Transverse colon (tissue), 4 donors: ENCODE results near the gene PRSS50. TPM values are rescaled to one million over a fixed set of nuclear protein-coding genes. Genes with fewer than 3 reads are reported as not detected.

Experiments used
- DNase-seq: peaks from one replicate; pipeline ENCODE4 v3.0.0-alpha.2; 2019
- H3K27ac ChIP-seq, 4 donors: fragments of 200-600 bp; sonication (generic); 2 replicates each; pipeline ENCODE4 v1.5.1; 2016 to 2018; ENCODE audit warnings: inconsistent platforms in 4 of 4
- H3K27me3 ChIP-seq: fragments of 200-600 bp; sonication (generic); 2 replicates; pipeline ENCODE4 v1.5.1; 2017; ENCODE audit warnings: inconsistent platforms
- H3K36me3 ChIP-seq, 4 donors: fragments of 200-600 bp; sonication (generic); 2 replicates each; pipeline ENCODE4 v1.5.1; 2017 to 2019; ENCODE audit warnings: inconsistent platforms in 4 of 4
- H3K4me1 ChIP-seq, 4 donors: fragments of 200-600 bp; sonication (generic); 2 replicates each; pipeline ENCODE4 v1.5.1; 2017 to 2020; ENCODE audit warnings: inconsistent platforms in 4 of 4
- H3K4me3 ChIP-seq, 4 donors: fragments of 200-600 bp; sonication (generic); 1 replicate in 1 of 4; 2 replicates in 3 of 4; pipeline versions ENCODE4 v1.5.1 to v1.6.1; 2017 to 2019; ENCODE audit warnings: inconsistent platforms in 4 of 4
- H3K9me3 ChIP-seq, 2 donors: fragments of 200-600 bp; sonication (generic); 2 replicates each; pipeline ENCODE4 v1.5.1; 2017 to 2019; ENCODE audit warnings: inconsistent platforms in 2 of 2
- EP300 ChIP-seq: sonication (generic); formaldehyde crosslinking; IDR thresholded peaks from one replicate; pipeline ENCODE4 v1.6.1; 2017; ENCODE audit warnings: antibody characterized with exemption, low read depth
- POLR2A ChIP-seq: fragments of 450-650 bp; IDR thresholded peaks from one replicate; pipeline ENCODE4 v1.6.1; 2016; ENCODE audit warnings: antibody characterized with exemption, mild to moderate bottlenecking, moderate library complexity
- POLR2AphosphoS5 ChIP-seq, 3 donors: sonication (generic); formaldehyde crosslinking; IDR thresholded peaks; one replicate each; pipeline ENCODE4 v1.6.1; 2016; ENCODE audit warnings: antibody characterized with exemption in 3 of 3
- WGBS, 2 donors: methylation state at CpG; one replicate each; pipeline ENCODE4 v1.1.5; 2018; ENCODE audit warnings: low coverage in 1 of 2; 5-methylcytosine and 5-hydroxymethylcytosine counted together
- in situ Hi-C, 4 donors: fragments of 200-750 bp; cut with MboI; loops; one replicate each; pipeline versions ENCODE4 v1.15.0 to v1.15.1; 2017; ENCODE audit warnings: low sequenced_read_pairs in 3 of 4, low pct_ligation_motif_present in 1 of 4, low pct_unique_long_range_greater_than_20kb in 1 of 4
- intact Hi-C: fragments of 100-400 bp; cut with DNase I; formaldehyde crosslinking; loops from one replicate; pipeline ENCODE4 v1.15.1; 2023; ENCODE audit warnings: low total_unique reads
- total RNA-seq, 4 donors: library from RNA; depleted of rRNA; stranded (reverse); fragments of >200 nt; gene quantifications; one replicate each; pipeline ENCODE4 v1.1.0, GENCODE V29; 2016
- TF ChIP-seq, protein P1 (sequence below), 5 experiments: fragments of 200-600 bp in 3 of 5; fragments of 450-650 bp in 2 of 5; sonication (generic) in 3 of 5; IDR thresholded peaks; 1 replicate in 2 of 5; 2 replicates in 3 of 5; pipeline ENCODE4 v1.5.1; 2016 to 2017; ENCODE audit warnings: antibody characterized with exemption in 5 of 5, inconsistent platforms in 3 of 5, mild to moderate bottlenecking in 2 of 5, moderate library complexity in 1 of 5

Gene PRSS50
- total RNA-seq, 4 donors from 2014 or later, result 0.14 TPM; not detected in 3

DNA sequence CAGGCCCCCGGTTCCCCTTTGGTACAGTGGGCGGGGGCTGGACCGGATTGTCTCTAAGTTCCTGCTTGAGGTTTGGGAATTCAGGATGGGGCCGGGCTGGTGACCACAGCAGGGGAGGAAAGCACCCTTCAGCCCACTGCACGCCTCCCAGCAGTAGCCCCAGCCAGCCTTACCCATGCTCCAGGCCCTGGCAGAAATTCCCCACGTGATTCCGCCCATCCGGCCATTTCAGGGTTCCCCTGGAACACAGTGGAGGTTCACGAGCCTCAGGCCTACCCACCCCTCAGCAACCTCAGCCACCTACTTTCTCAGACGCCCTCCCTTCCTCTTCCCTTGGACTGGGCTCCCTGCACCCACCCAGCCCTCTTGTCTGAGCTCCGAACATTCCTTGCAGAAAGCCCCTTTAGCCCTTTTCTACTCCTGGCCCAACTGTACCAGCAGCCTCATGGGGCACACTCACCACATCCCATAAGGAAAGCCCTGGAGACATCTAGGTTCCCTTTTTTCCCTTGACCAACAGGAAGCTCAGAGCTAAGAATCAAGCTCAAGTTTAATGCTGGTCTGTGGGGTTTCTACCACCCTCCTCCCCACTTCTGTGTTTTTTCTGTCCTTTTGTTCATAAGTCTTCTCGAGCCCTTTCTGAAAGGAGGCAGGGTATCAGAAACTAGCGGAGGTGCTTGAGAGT lies 35.7 kb downstream of the PRSS50 start:
- Histone ChIP-seq H3K27ac (no peak overlapping the region), H3K4me1 (no peaks in the 10 kb centered on the region), H3K9me3 (no peaks in the 10 kb centered on the region), H3K36me3 (no peaks in the 10 kb centered on the region), H3K27me3 (no peaks in the 10 kb centered on the region), H3K4me3 (no peak overlapping the region)
- intact Hi-C loops (no loop called here), in situ Hi-C loops (no loop called here)
- 67 to 77% methylated on average over 2 to 13 of the region's 13 CpGs for WGBS, 2 donors
- no peak for DNase-seq
- TF ChIP-seq EP300 (no peak), POLR2A (no peak), POLR2AphosphoS5 (IDR thresholded peaks at IDR 0.05) (no peak)
- TF ChIP-seq, protein P1, sequence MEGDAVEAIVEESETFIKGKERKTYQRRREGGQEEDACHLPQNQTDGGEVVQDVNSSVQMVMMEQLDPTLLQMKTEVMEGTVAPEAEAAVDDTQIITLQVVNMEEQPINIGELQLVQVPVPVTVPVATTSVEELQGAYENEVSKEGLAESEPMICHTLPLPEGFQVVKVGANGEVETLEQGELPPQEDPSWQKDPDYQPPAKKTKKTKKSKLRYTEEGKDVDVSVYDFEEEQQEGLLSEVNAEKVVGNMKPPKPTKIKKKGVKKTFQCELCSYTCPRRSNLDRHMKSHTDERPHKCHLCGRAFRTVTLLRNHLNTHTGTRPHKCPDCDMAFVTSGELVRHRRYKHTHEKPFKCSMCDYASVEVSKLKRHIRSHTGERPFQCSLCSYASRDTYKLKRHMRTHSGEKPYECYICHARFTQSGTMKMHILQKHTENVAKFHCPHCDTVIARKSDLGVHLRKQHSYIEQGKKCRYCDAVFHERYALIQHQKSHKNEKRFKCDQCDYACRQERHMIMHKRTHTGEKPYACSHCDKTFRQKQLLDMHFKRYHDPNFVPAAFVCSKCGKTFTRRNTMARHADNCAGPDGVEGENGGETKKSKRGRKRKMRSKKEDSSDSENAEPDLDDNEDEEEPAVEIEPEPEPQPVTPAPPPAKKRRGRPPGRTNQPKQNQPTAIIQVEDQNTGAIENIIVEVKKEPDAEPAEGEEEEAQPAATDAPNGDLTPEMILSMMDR (IDR thresholded peaks at IDR 0.05), result no peak

DNA sequence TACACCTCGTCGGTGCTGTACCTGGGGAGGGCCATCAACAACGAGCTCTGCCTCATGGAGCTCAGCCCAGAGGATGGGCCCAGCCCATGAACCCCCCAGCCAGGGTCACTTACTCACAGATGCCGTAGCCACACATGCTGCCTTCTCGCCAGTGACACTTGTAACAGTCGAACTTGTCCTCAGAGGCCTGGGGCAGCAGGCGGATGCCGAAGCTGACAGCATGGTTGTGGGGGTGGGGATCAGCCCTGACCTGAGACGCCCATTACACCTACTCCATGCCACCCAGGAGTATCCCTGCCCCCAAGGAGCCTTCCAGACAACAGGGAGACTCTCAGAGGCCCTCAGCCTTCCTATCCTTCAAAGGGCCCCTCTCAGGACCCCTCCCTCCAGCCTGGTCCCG lies 36.3 kb downstream of the PRSS50 start:
- no peak overlapping the region for H3K4me3 ChIP-seq
- in situ Hi-C loops, result no loop called here
- no peaks in the 10 kb centered on the region for H3K27me3 ChIP-seq
- H3K36me3 ChIP-seq, result no peaks in the 10 kb centered on the region
- no peaks in the 10 kb centered on the region for H3K9me3 ChIP-seq
- intact Hi-C loops, result no loop called here
- 88% methylated on average over 10 of the region's 10 CpGs; no CpG with 5 or more reads in 1 of the 2 donors for WGBS, 2 donors
- H3K27ac ChIP-seq, result no peak overlapping the region
- TF ChIP-seq POLR2AphosphoS5 (IDR thresholded peaks at IDR 0.05), result no peak
- no peaks in the 10 kb centered on the region for H3K4me1 ChIP-seq
- DNase-seq, result no peak

DNA sequence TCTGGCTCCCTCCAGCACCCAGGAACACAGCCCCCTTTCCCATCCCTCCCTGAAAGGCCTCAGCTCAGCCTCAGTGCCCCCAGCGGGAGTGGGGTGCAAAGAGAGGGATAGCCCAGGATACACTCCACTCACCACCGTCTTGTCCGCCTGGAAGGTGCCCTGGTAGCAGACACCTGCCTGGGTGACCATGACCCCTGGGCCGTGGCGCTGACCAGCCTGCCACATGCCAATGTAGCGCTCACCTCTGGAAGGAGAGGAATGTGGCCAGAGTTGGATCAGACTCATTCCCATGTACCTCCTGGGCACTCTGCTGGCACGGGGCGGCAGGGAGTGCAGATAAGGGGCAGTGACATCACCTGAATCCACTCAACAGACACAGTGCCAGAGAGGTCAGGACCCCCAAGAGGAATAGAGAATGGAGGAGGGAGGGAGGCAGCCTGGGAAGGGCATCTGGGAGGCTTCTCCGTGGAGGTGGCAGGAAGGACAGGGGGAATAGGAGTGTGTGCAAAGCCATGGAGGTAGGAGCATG lies 37.3 kb downstream of the PRSS50 start:
- H3K4me3 ChIP-seq, result no peak overlapping the region
- WGBS, 2 donors, result 90% methylated on average over 9 of the region's 9 CpGs; no CpG with 5 or more reads in 1 of the 2 donors
- in situ Hi-C loops (no loop called here), intact Hi-C loops (no loop called here)
- no peaks in the 10 kb centered on the region for H3K27me3 ChIP-seq
- no peak overlapping the region for H3K27ac ChIP-seq
- no peak for TF ChIP-seq POLR2AphosphoS5 (IDR thresholded peaks at IDR 0.05)
- TF ChIP-seq, protein P1 (IDR thresholded peaks at IDR 0.05), result no peak
- no peak for TF ChIP-seq POLR2A
- no peak for TF ChIP-seq EP300
- DNase-seq, result no peak
- H3K36me3 ChIP-seq, result no peaks in the 10 kb centered on the region
- no peaks in the 10 kb centered on the region for H3K4me1 ChIP-seq
- H3K9me3 ChIP-seq, result no peaks in the 10 kb centered on the region

DNA sequence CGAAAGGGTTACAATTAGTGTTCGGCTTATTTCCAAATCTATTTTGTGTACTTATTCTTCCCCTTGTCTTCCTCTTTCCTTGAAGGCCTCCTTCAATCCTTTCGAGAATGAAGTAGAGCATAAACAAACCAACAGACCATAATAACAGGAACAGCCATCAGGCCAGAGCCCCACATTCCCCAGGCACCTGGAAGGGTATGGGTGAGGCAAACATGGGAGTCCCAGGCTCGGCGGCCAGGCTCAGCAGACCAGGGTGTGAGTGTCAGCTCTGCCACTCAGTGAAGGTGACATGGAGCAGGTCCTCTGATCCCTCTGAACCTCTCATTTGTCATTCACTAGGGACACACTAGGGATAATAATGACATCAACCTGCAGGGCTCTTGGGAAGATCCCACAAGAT lies 38.0 kb downstream of the PRSS50 start:
- DNase-seq, result no peak
- no peak overlapping the region for H3K4me3 ChIP-seq
- in situ Hi-C loops (no loop called here), intact Hi-C loops (no loop called here)
- H3K36me3 ChIP-seq, result no peaks in the 10 kb centered on the region
- no peaks in the 10 kb centered on the region for H3K4me1 ChIP-seq
- WGBS, 2 donors, result 84 to 100% methylated on average over 1 to 5 of the region's 5 CpGs
- TF ChIP-seq, protein P1 (IDR thresholded peaks at IDR 0.05), result no peak
- TF ChIP-seq POLR2A, result no peak
- no peak for TF ChIP-seq POLR2AphosphoS5 (IDR thresholded peaks at IDR 0.05)
- TF ChIP-seq EP300, result no peak
- H3K27ac ChIP-seq, result no peak overlapping the region
- no peaks in the 10 kb centered on the region for H3K27me3 ChIP-seq
- no peaks in the 10 kb centered on the region for H3K9me3 ChIP-seq
